Activated CD4-positive, alpha-beta T cell treated with anti-CD3 and anti-CD28 coated beads, Interleukin-2, amount 10 ng/mL, durations not matched to agents 7 days and 5 days (primary cell): ENCODE measurements around the gene SPACDR. TPM values are rescaled to one million over a fixed set of nuclear protein-coding genes. Genes with fewer than 3 reads are reported as not detected.

Experiments used
- CTCF ChIA-PET: fragments of 350-600 bp; sonication (Branson Sonifier 250); formaldehyde crosslinking; loops from one replicate; lab custom pipeline; 2021; ENCODE audit warnings: antibody characterized with exemption; lab: Charles Lee
- POLR2A ChIA-PET: fragments of 350-600 bp; sonication (Branson Sonifier 250); formaldehyde crosslinking; loops from one replicate; lab custom pipeline; 2021; ENCODE audit warnings: antibody characterized with exemption; lab: Charles Lee
- DNase-seq: peaks from one replicate; pipeline ENCODE4 v3.0.0-alpha.2; 2020
- H3K27ac Mint-ChIP-seq: one replicate; pipeline ENCODE4 v1.8.0; 2021; ENCODE audit warnings: mild to moderate bottlenecking, moderate library complexity, mixed read lengths
- H3K27me3 Mint-ChIP-seq: one replicate; pipeline ENCODE4 v1.8.0; 2021; ENCODE audit warnings: mixed read lengths
- H3K36me3 Mint-ChIP-seq: one replicate; pipeline ENCODE4 v1.8.0; 2021; ENCODE audit warnings: low read depth, mixed read lengths
- H3K4me1 Mint-ChIP-seq: one replicate; pipeline ENCODE4 v1.8.0; 2021; ENCODE audit warnings: mixed read lengths
- H3K4me3 Mint-ChIP-seq: one replicate; pipeline ENCODE4 v1.8.0; 2021; ENCODE audit warnings: mild to moderate bottlenecking, moderate library complexity, mixed read lengths
- H3K9me3 Mint-ChIP-seq: one replicate; pipeline ENCODE4 v1.8.0; 2021; ENCODE audit warnings: mixed read lengths
- total RNA-seq, 2 experiments: library from RNA; stranded (reverse); gene quantifications; one replicate each; pipeline ENCODE4 v1.2.3, GENCODE V29; 2021

SPACDR gene
- total RNA-seq, 2 experiments from 2014 or later = 3.0 to 4.1 TPM

- H3K4me3 Mint-ChIP-seq = peak overlapping the region; percentile 49
- DNase-seq = no peak
- no peaks in the 10 kb centered on the region for H3K36me3 Mint-ChIP-seq
- no peaks in the 10 kb centered on the region for H3K9me3 Mint-ChIP-seq
- H3K27me3 Mint-ChIP-seq = peaks cover 11% of the 10 kb centered on the region
- peaks cover 24% of the 10 kb centered on the region for H3K4me1 Mint-ChIP-seq
- H3K27ac Mint-ChIP-seq = peak overlapping the region; percentile 74
- CTCF ChIA-PET = interaction anchor here (1.0 to 1.6 kb wide), 5 partner anchors 8 to 72 kb away, joined by 3 to 6 read pairs (median 4); no protein-coding TSS in a partner anchor
- POLR2A ChIA-PET = interaction anchor here (0.5 to 1.1 kb wide), 2 partner anchors 31 to 38 kb away, joined by 3 to 4 read pairs; no protein-coding TSS in a partner anchor
These were observed 28.8 kb upstream of the SPACDR start for GRCh38 chr7:100492738-100493475.

DNA sequence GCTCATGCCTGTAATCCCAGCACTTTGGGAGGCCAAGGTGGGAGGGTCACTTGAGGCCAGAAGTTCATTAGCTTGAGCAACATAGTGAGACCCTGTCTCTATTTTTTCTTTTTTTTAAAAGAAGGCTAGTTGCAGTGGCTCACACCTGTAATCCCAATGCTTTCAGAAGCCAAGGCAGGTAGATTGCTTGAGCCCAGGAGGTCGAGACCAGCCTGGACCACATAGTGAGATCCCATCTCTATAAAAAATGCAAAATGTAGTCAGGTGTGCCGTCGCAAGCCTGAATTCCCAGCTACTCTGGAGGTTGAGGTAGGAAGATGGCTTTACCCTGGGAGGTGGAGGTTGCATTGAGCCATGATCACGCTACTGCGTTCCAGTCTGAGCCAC lies 27.1 kb upstream of the SPACDR start:
- ChIA-PET POLR2A (no interaction called here), CTCF (interaction anchor here (0.6 to 1.2 kb wide), 2 partner anchors 8 to 40 kb away, joined by 3 to 4 read pairs; no protein-coding TSS in a partner anchor)
- Mint-ChIP-seq H3K27me3 (peaks cover 7% of the 10 kb centered on the region), H3K9me3 (no peaks in the 10 kb centered on the region), H3K27ac (no peak overlapping the region), H3K4me3 (no peak overlapping the region), H3K4me1 (peaks cover 24% of the 10 kb centered on the region), H3K36me3 (no peaks in the 10 kb centered on the region)
- no peak for DNase-seq

DNA sequence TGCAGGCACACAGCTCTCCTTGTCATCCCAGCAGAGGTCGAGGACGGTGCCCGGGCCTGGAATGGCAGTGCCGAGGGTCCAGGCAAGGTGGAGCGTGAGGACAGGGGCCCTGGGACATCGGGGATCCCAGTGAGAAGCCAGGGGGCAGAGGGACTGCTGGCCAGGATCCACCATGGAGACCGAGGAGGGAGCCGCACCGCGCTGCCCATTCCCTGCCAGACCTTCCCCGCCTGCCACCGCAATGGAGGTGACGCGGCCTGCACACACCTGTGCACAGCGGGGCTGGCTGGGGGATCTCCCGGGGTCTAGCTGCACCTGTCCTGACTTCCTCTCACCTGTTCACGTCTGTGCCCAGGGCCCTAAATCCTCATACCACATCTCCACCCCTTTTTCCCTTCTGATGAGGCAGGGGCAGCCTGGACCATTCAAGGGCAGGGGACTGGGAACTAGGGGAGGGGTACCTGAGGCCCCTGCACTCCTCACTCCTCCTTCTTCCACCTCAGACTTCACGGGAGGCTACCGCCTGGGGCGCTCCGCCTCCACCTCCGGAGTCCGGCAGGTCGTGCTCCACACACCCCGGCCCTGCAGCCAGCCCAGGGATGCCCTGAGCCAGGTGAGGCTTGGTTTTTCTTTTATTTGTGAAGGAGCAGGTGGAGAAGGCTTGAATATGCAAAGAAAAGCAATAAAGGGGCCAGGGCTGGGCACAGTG lies 26.6 kb upstream of the SPACDR start:
- H3K4me1 Mint-ChIP-seq = peaks cover 26% of the 10 kb centered on the region
- no peak overlapping the region for H3K27ac Mint-ChIP-seq
- POLR2A ChIA-PET = no interaction called here
- DNase-seq = no peak
- CTCF ChIA-PET = interaction anchor here (2.7 kb wide), 1 partner anchor 10 kb away, joined by 12 read pairs; the partner anchor contains the start of gene TSC22D4
- H3K9me3 Mint-ChIP-seq = no peaks in the 10 kb centered on the region
- no peak overlapping the region for H3K4me3 Mint-ChIP-seq
- H3K36me3 Mint-ChIP-seq = no peaks in the 10 kb centered on the region
- peaks cover 5% of the 10 kb centered on the region for H3K27me3 Mint-ChIP-seq

DNA sequence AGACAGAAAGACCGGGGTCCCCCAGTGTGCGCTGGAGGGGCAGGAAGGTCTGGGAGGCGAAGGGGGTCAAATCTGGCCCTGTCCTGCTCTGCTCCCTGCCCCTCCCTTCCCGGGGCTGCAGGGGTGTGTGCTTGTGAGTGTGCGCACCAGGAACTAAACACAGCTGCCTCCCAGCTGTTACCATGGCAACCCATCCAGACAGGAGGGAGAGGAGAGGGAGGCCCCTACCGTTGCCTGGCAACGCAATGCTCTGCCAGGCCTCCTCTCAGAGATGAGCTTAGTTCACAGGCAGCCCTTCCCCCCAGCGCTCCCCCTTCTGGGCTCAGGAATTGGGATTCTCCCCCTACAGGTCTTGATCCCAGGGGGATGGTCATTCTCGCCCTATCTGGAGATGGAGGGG lies 25.8 kb upstream of the SPACDR start:
- Mint-ChIP-seq H3K36me3 (no peaks in the 10 kb centered on the region), H3K4me1 (peaks cover 24% of the 10 kb centered on the region), H3K9me3 (no peaks in the 10 kb centered on the region), H3K4me3 (no peak overlapping the region), H3K27me3 (peaks cover 4% of the 10 kb centered on the region), H3K27ac (no peak overlapping the region)
- CTCF ChIA-PET = interaction anchor here (2.7 kb wide), 1 partner anchor 9 kb away, joined by 12 read pairs; the partner anchor contains the start of gene TSC22D4
- POLR2A ChIA-PET = no interaction called here
- DNase-seq = peak; percentile 70

DNA sequence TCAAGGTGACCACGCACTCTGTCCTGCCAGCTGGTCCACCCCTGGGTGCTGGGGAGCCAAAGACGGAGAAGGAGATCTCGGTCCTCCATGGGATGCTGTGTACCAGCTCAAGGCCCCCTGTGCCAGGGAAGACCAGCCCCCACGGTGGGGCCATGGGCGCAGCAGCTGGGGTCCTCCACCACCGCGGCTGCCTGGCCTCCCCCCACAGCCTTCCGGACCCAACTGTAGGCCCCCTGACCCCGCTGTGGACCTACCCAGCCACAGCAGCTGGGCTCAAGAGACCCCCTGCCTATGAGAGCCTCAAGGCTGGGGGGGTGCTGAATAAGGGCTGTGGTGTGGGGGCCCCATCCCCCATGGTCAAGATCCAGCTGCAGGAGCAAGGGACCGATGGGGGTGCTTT lies 25.1 kb upstream of the SPACDR start:
- Mint-ChIP-seq H3K4me3 (no peak overlapping the region), H3K27me3 (peaks cover 3% of the 10 kb centered on the region), H3K27ac (no peak overlapping the region), H3K4me1 (peaks cover 26% of the 10 kb centered on the region), H3K36me3 (no peaks in the 10 kb centered on the region), H3K9me3 (no peaks in the 10 kb centered on the region)
- ChIA-PET POLR2A (no interaction called here), CTCF (interaction anchor here (2.7 kb wide), 1 partner anchor 9 kb away, joined by 12 read pairs; the partner anchor contains the start of gene TSC22D4)
- DNase-seq = no peak

GRCh38 chr7:100488333-100489095 lies 24.5 kb upstream of the SPACDR start:
- H3K27ac Mint-ChIP-seq = no peak overlapping the region

DNA sequence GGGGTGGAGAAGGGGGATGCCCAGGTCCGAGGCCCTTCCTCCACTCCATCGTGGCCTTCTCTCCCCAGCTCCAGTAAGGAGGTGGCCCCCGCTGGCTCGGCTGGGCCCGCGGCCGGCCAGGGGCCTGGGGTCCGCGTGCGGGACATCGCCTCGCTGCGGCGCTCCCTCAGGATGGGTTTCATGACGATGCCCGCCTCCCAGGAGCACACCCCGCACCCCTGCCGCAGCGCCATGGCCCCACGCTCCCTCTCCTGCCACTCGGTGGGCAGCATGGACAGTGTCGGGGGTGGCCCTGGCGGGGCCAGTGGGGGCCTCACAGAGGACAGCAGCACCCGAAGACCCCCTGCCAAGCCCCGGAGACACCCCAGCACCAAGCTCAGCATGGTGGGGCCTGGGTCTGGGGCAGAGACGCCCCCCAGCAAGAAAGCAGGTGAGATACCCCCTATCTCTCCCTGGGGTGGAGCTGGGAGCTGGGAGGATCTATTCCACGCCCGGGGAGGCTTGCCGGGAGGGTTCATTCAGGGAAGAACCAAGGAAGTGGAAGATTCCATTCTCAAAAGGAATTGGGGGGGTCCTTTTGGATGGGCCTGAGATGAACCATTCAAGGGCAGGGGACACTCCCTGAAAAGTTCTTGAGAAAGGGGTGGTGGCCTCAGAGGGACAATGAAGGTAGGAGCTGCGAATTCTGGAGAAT lies 22.8 kb upstream of the SPACDR start:
- no peaks in the 10 kb centered on the region for H3K27me3 Mint-ChIP-seq
- POLR2A ChIA-PET = interaction anchor here (0.6 kb wide), 1 partner anchor 29 kb away, joined by 7 read pairs; no protein-coding TSS in a partner anchor
- H3K36me3 Mint-ChIP-seq = no peaks in the 10 kb centered on the region
- H3K4me3 Mint-ChIP-seq = no peak overlapping the region
- CTCF ChIA-PET = interaction anchor here (0.5 to 1.1 kb wide), 3 partner anchors 17 to 642 kb away, joined by 3 to 6 read pairs (median 4); no protein-coding TSS in a partner anchor
- H3K27ac Mint-ChIP-seq = no peak overlapping the region
- no peaks in the 10 kb centered on the region for H3K9me3 Mint-ChIP-seq
- H3K4me1 Mint-ChIP-seq = peaks cover 20% of the 10 kb centered on the region
- DNase-seq = no peak

More at GRCh38 chr7:100488333-100489095, 24.5 kb upstream of the SPACDR start:
- H3K27me3 Mint-ChIP-seq = peaks cover 3% of the 10 kb centered on the region
- CTCF ChIA-PET = interaction anchor here (2.7 kb wide), 1 partner anchor 8 kb away, joined by 12 read pairs; the partner anchor contains the start of gene TSC22D4
- H3K36me3 Mint-ChIP-seq = no peaks in the 10 kb centered on the region
- peaks cover 23% of the 10 kb centered on the region for H3K4me1 Mint-ChIP-seq
- no peaks in the 10 kb centered on the region for H3K9me3 Mint-ChIP-seq
- no peak for DNase-seq
- POLR2A ChIA-PET = no interaction called here
- H3K4me3 Mint-ChIP-seq = no peak overlapping the region

DNA sequence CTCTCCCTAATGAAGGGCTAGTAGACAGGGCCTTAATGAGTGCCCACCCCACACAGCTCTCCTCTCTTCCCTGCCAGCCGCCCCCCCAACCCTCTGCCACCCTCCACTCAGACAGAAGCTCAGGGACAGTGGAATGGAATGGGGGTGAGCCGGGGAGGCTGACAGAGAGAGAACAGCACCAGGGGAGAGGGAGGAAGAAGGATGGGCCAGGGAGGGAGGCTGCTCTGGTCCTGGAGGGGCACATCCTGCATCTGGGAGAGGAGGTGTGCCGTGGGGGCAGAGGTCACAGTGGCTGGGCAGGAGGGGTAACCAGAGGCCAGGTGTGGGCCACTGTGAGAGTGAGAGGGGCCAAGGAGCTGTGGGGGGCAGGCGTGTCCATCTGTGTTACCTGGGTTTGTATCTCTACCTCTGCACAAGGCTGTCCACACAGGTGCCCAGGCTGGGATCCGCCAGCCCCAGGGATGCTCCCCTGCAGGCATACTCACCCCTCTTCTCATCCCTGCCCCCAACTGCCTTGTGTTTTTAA lies 22.1 kb upstream of the SPACDR start:
- no peak for DNase-seq
- Mint-ChIP-seq H3K27me3 (no peaks in the 10 kb centered on the region), H3K27ac (no peak overlapping the region), H3K4me3 (no peak overlapping the region), H3K4me1 (peaks cover 24% of the 10 kb centered on the region), H3K36me3 (no peaks in the 10 kb centered on the region), H3K9me3 (no peaks in the 10 kb centered on the region)
- ChIA-PET CTCF (interaction anchor here (0.5 to 1.2 kb wide), 2 partner anchors 81 to 641 kb away, joined by 4 to 6 read pairs; no protein-coding TSS in a partner anchor), POLR2A (no interaction called here)

- POLR2A ChIA-PET = no interaction called here
- H3K27ac Mint-ChIP-seq = peak overlapping the region; percentile 9
These were observed 21.4 kb upstream of the SPACDR start for GRCh38 chr7:100485471-100485876.

DNA sequence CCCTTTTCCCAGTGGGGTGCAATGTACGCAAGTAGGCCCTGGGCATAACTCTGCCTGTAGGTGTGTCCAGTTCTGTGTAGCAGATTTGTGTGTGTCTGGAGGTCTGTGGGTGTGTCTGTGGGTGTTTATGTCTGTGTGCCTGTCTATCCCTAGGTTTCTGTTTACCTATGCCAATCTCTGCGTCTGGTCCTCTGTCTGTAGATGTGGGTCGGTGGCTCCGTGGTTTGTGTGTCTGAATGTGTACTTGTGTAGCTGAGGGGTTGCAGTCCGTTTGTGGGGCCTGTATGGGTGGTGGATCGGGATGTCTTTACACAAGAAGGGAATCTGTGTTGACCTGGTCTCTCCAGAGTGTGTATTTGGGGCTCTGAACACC lies 20.6 kb upstream of the SPACDR start:
- CTCF ChIA-PET = interaction anchor here (1.1 to 1.4 kb wide), 3 partner anchors 9 to 19 kb away, joined by 3 to 4 read pairs (median 3); no protein-coding TSS in a partner anchor
- Mint-ChIP-seq H3K27ac (no peak overlapping the region), H3K9me3 (no peaks in the 10 kb centered on the region), H3K36me3 (no peaks in the 10 kb centered on the region), H3K4me3 (no peak overlapping the region), H3K4me1 (peaks cover 26% of the 10 kb centered on the region), H3K27me3 (no peaks in the 10 kb centered on the region)
- no peak for DNase-seq
- POLR2A ChIA-PET = no interaction called here

More at GRCh38 chr7:100485471-100485876, 21.4 kb upstream of the SPACDR start:
- peaks cover 24% of the 10 kb centered on the region for H3K4me1 Mint-ChIP-seq
- no peak overlapping the region for H3K4me3 Mint-ChIP-seq
- CTCF ChIA-PET = interaction anchor here (1.1 to 1.4 kb wide), 4 partner anchors 8 to 81 kb away, joined by 3 to 4 read pairs (median 4); no protein-coding TSS in a partner anchor
- H3K9me3 Mint-ChIP-seq = no peaks in the 10 kb centered on the region
- H3K36me3 Mint-ChIP-seq = no peaks in the 10 kb centered on the region
- DNase-seq = no peak
- H3K27me3 Mint-ChIP-seq = no peaks in the 10 kb centered on the region
